Measurements from ENCODE around the gene KCNMA1. TPM values are rescaled to one million over a fixed set of nuclear protein-coding genes. Genes with fewer than 3 reads are reported as not detected.

Gene KCNMA1
- total RNA-seq, 1 experiment from 2014 or later, result not detected

GRCh38 chr10:76976142-76976541, 661.5 kb downstream of the KCNMA1 start:
- in situ Hi-C loops (cut with HindIII; ENCODE audit: low pct_unique_long_range_greater_than_20kb, low sequenced_read_pairs), result no loop called here
- no peak for DNase-seq (ENCODE audit: low read depth, low spot score)

DNA sequence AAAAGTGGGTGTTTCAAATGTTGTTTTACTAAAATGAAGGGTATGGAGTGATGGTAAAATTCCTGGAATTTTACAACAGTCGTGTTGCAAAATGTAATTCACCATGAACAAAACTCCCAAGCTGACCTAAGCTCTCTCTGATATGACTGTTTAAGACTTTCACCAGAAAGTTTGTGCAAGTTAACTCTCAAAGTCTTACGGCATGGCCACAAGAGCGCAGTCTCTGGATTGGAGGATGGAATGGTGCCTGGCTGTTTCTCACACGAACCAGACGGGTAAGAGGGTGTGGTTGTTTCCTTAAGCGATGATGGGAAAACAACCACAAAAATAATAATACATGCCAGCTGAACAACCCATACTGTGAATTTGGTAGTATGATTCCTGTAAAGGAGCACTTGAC, 662.5 kb downstream of the KCNMA1 start:
- DNase-seq (ENCODE audit: low read depth, low spot score), result no peak
- in situ Hi-C loops (cut with HindIII; ENCODE audit: low pct_unique_long_range_greater_than_20kb, low sequenced_read_pairs), result no loop called here

DNA sequence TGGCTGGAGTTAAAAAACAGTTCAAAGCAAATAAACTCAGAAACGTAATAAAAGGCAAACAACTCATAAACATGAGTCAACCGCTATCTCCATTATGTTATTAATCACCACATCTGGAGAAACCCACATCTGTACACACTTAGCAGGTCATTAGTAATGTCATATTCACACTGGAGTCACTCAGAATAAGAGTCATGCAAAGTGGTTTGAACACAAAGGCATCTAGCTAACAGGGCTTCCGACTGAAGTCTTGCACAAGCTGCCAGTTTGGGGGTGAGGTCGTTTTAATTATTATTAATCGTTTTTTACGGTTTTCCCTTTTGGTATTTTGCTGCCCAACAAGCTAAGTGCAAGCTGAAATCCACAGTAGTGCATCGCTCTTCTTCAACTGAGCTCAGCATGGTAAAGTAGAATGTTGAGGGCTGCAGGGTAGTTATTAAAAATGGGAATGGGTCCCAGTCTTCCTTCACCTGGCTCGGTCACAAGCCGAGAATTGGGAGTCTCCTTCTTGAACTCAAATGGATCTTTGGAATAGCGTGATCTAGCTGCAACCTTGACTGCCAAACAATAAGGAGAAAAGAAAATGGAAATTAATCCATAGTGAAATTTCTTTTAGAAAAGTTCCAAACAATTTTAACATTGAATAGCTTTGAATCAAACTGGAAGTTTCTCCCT, 663.5 kb downstream of the KCNMA1 start:
- DNase-seq (ENCODE audit: low read depth, low spot score), result no peak

GRCh38 chr10:76973091-76974016, 664.3 kb downstream of the KCNMA1 start:
- in situ Hi-C loops (cut with HindIII; ENCODE audit: low pct_unique_long_range_greater_than_20kb, low sequenced_read_pairs), result no loop called here
- no peak for DNase-seq (ENCODE audit: low read depth, low spot score)

More for the DNA sequence above, 663.5 kb downstream of the KCNMA1 start:
- in situ Hi-C loops (cut with HindIII; ENCODE audit: low pct_unique_long_range_greater_than_20kb, low sequenced_read_pairs), result no loop called here

DNA sequence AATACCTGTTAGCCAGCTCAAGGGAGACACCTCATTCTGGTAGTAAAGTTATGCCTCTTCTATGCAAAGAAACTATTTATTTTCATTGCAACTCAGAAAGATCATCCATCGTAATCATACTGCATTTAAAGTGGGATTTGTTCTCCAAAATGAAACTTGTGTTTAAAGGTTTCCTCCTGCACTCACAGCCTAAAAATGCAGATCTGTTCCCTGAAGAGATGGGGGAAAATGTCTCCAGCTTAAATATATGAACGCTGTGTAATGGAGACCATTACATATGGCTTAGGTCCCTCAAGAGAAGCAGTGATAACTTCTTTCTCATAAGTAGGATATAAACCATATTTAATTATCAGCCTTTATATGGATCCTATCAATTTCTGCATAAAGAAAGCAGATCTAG, 665.1 kb downstream of the KCNMA1 start:
- in situ Hi-C loops (cut with HindIII; ENCODE audit: low pct_unique_long_range_greater_than_20kb, low sequenced_read_pairs), result no loop called here
- DNase-seq (ENCODE audit: low read depth, low spot score), result no peak

- DNase-seq (ENCODE audit: low read depth, low spot score), result no peak
- in situ Hi-C loops (cut with HindIII; ENCODE audit: low pct_unique_long_range_greater_than_20kb, low sequenced_read_pairs), result no loop called here
These were observed 665.9 kb downstream of the KCNMA1 start for GRCh38 chr10:76971547-76972170.

DNA sequence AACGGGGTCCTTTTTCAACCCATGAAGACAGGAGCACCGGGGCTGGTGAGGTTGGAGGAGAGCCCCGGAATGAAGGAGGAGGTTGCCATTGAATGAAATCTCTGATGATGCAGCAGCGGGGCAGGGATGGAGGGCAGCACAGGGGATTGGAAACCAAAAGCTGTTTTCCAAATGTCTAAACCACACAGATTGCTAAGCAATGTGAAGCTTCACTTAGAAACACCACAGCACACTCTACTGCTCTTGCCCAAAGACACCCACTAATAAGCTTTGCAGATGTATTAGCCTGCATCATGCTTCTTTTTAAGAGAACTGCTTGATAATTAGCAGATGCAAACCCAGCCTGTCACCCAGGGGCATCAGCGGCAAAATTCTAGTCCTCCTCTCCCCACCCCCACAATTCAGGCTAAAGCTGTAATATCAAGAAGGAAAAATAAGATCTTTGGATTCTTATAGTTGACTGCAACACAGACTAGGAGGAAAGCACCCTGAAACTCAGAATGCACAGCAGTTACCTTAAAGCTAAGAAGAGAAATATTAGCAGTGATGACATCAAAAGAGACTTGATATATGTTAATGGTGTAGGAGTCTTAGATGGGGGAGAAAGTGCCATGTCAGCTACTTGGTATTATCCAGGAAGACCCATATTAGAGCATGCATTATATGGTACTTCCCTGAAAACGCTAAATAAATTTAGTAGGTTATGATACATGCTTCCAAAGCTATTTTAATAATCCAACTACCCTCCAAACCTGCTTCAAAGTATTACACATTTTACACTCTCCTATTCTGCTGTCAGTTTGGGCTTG, 666.7 kb downstream of the KCNMA1 start:
- in situ Hi-C loops (cut with HindIII; ENCODE audit: low pct_unique_long_range_greater_than_20kb, low sequenced_read_pairs), result no loop called here
- DNase-seq (ENCODE audit: low read depth, low spot score), result no peak

- in situ Hi-C loops (cut with HindIII; ENCODE audit: low pct_unique_long_range_greater_than_20kb, low sequenced_read_pairs), result no loop called here
These were observed 668.2 kb downstream of the KCNMA1 start for GRCh38 chr10:76969366-76969948.

GRCh38 chr10:76968483-76968882, 669.1 kb downstream of the KCNMA1 start:
- in situ Hi-C loops (cut with HindIII; ENCODE audit: low pct_unique_long_range_greater_than_20kb, low sequenced_read_pairs), result no loop called here
- no peak for DNase-seq (ENCODE audit: low read depth, low spot score)

More at GRCh38 chr10:76969366-76969948, 668.2 kb downstream of the KCNMA1 start:
- no peak for DNase-seq (ENCODE audit: low read depth, low spot score)

DNA sequence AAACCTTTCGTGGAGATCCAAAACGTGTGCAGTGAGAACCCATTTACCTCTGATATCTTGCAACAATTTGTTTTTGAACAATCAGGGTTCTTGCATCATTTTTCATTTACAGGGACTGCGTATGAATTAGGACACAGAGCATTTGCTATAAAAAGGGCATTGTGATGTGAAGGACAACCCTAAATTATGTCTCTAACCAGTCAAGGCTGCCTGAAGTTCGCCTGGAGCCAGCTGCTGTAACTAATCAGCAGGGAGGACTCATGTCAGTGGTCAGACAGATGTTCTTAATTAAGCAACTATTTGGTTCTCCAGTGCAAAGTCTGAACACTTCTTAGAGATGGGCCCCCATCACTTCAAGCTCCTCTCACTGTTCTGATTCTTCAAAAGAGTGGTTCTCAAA, 674.8 kb downstream of the KCNMA1 start:
- in situ Hi-C loops (cut with HindIII; ENCODE audit: low pct_unique_long_range_greater_than_20kb, low sequenced_read_pairs), result no loop called here
- DNase-seq (ENCODE audit: low read depth, low spot score), result no peak

DNA sequence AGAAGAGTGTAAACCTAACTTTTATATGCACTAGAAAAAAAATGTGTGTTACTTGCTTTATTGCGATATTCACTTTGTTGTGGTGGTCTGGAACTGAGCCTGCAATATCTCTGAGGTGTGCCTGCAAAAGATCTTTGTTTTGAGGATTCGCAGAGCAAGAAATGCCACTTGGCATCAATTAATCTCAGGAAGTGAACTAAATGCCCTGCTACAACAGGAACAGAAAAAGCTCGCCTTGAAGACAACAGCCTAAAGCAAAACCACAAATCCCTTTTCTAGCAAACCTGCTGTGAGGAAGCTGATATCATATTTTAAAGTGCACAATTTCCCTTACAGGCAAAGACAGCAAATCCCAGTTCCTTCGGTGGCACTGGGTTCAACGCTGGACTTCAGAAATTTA, 675.8 kb downstream of the KCNMA1 start:
- in situ Hi-C loops (cut with HindIII; ENCODE audit: low pct_unique_long_range_greater_than_20kb, low sequenced_read_pairs), result no loop called here
- no peak for DNase-seq (ENCODE audit: low read depth, low spot score)

DNA sequence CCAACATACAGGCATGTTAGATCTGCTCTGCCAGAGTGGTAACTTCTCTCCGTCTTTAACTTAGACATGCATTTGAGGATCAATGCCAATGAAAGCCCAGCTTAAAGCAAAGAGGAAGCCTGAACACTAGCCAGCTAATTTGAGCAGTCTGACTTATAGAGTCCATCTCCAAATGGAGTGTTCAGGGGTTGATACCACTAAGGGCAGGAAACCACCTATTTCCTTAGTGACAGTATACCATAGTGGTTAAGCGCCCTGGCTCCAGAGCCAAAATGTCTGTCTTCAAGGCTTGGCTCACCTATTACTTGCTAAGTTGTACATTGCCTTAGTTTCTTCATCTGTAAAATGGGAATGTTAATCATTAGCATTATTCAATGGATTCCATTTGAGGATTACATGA, 678.5 kb downstream of the KCNMA1 start:
- DNase-seq (ENCODE audit: low read depth, low spot score), result no peak
- in situ Hi-C loops (cut with HindIII; ENCODE audit: low pct_unique_long_range_greater_than_20kb, low sequenced_read_pairs), result no loop called here

DNA sequence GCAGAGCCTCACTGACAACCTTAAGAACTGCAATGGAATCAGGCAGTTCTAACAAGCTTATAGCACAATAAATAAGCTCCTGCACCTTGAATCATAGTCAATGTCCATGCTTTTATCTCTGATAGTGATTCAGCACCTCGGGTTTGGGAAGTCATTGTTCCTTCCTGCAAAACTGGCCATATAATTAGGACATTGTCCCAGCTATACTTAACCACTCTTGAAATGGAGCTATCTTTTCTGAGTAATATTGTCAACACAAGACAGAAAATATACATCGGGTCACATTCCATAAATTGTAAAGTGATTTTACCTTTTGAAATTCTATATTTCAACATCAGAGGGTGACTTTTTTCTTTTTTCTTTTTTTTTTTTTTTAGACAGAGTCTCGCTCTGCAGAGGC, 682.8 kb downstream of the KCNMA1 start:
- in situ Hi-C loops (cut with HindIII; ENCODE audit: low pct_unique_long_range_greater_than_20kb, low sequenced_read_pairs), result no loop called here
- no peak for DNase-seq (ENCODE audit: low read depth, low spot score)

DNA sequence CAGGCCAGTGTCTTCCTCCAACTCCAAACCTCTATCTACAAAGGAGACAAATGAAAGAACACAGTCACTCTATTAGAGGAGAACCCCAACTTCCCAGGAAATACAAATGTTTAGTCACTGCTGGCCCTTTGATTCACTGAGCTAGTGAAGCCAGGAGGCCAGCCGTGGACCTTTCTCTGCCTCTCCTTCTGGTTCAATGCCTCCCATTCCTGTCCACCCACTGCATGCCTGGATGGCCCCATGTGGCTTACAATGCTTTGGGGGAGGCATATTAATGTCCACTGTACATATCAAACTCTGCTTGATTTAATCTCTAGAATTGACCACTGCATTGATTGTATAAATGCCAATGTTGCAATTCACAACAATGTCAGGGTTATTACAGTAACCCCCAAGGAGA, 687.3 kb downstream of the KCNMA1 start:
- no peak for DNase-seq (ENCODE audit: low read depth, low spot score)
- in situ Hi-C loops (cut with HindIII; ENCODE audit: low pct_unique_long_range_greater_than_20kb, low sequenced_read_pairs), result no loop called here

GRCh38 chr10:76946270-76946669, 691.3 kb downstream of the KCNMA1 start:
- in situ Hi-C loops (cut with HindIII; ENCODE audit: low pct_unique_long_range_greater_than_20kb, low sequenced_read_pairs), result no loop called here
- no peak for DNase-seq (ENCODE audit: low read depth, low spot score)

- no peak for DNase-seq (ENCODE audit: low read depth, low spot score)
- in situ Hi-C loops (cut with HindIII; ENCODE audit: low pct_unique_long_range_greater_than_20kb, low sequenced_read_pairs), result no loop called here
These were observed 692.4 kb downstream of the KCNMA1 start for GRCh38 chr10:76945166-76945565.

DNA sequence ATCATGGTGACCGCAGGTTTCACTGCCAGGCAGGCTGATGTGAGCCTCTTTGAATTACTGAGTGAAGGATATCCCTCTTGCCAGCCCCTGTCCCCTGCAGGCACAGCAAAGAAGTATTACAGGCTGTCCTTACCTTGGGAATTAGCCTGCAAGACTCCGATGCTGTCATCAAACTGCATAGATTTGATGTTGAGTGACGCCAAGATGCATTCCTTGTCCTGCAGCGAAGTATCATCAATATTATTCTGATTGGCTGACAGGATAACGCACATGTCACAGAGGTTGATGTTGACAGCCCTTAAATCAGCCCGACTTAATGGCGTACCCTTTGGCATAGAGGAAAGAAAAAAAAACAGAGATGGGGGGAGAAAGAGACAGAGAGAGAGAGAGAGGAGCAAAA, 693.0 kb downstream of the KCNMA1 start:
- in situ Hi-C loops (cut with HindIII; ENCODE audit: low pct_unique_long_range_greater_than_20kb, low sequenced_read_pairs), result no loop called here

More for the DNA sequence above, 693.0 kb downstream of the KCNMA1 start:
- DNase-seq (ENCODE audit: low read depth, low spot score), result no peak
